ENCODE data around the gene LMAN2L.

GRCh38 chr2:96697476-96697875, 42.4 kb downstream of the LMAN2L start:
- no peak for TF ChIP-seq CTCF (IDR thresholded peaks at IDR 0.05)
- TF ChIP-seq POLR2AphosphoS5 (IDR thresholded peaks at IDR 0.05): no peak
